HepG2 (cell line): ENCODE data around the gene MEGF6. TPM values are rescaled to one million over a fixed set of nuclear protein-coding genes. Genes with fewer than 3 reads are reported as not detected.

Experiments used
- PRMT3 ChIP-seq: sonication (generic); formaldehyde crosslinking; IDR thresholded peaks from 2 replicates; pipeline ENCODE4 v1.8.1; 2022; ENCODE audit warnings: low read depth, mild to moderate bottlenecking, moderate library complexity, missing genetic modification reagents, borderline replicate concordance
- ZNF724P ChIP-seq: sonication (generic); formaldehyde crosslinking; IDR thresholded peaks from 2 replicates; pipeline ENCODE4 v1.8.0; 2022; ENCODE audit warnings: missing genetic modification reagents, borderline replicate concordance
- polyA plus RNA-seq, 8 experiments: library from polyadenylated mRNA; depleted of rRNA in 3 of 8; stranded (reverse) in 7 of 8; unstranded in 1 of 8; fragments of >200 nt; fragmentation: Illumina TruSeq in 4 of 8; extraction: Trizol in 4 of 8; gene quantifications; 2 replicates each; pipeline versions ENCODE4 v1.2.1 to v1.2.3, GENCODE V29; 2011 to 2016; ENCODE audit warnings: low read depth in 4 of 8, missing spikeins in 1 of 8, mixed read lengths in 1 of 8; ENCODE audit not compliant: insufficient read depth in 1 of 8
- total RNA-seq, 5 experiments: library from RNA; depleted of rRNA; stranded (reverse); fragments of >200 nt; fragmentation: Illumina TruSeq; extraction: Trizol; gene quantifications; 2 replicates each; pipeline ENCODE4 v1.2.3, GENCODE V29; 2016; ENCODE audit warnings: low read depth in 1 of 5
- TF ChIP-seq, protein P1 (sequence below): sonication (generic); formaldehyde crosslinking; IDR thresholded peaks from 2 replicates; pipeline ENCODE4 v1.5.0; 2020; ENCODE audit warnings: mild to moderate bottlenecking, missing genetic modification reagents, borderline replicate concordance
- TF ChIP-seq, protein P2 (sequence below): sonication (generic); formaldehyde crosslinking; IDR thresholded peaks from 2 replicates; pipeline ENCODE4 v1.4.0; 2020; ENCODE audit warnings: mild to moderate bottlenecking, missing genetic modification reagents

MEGF6 gene
- total and polyA plus RNA-seq, 2 of the 13 experiments (the other 11 are each of a cell fraction or from before 2014, with no cell fraction given): 1.9 TPM

DNA sequence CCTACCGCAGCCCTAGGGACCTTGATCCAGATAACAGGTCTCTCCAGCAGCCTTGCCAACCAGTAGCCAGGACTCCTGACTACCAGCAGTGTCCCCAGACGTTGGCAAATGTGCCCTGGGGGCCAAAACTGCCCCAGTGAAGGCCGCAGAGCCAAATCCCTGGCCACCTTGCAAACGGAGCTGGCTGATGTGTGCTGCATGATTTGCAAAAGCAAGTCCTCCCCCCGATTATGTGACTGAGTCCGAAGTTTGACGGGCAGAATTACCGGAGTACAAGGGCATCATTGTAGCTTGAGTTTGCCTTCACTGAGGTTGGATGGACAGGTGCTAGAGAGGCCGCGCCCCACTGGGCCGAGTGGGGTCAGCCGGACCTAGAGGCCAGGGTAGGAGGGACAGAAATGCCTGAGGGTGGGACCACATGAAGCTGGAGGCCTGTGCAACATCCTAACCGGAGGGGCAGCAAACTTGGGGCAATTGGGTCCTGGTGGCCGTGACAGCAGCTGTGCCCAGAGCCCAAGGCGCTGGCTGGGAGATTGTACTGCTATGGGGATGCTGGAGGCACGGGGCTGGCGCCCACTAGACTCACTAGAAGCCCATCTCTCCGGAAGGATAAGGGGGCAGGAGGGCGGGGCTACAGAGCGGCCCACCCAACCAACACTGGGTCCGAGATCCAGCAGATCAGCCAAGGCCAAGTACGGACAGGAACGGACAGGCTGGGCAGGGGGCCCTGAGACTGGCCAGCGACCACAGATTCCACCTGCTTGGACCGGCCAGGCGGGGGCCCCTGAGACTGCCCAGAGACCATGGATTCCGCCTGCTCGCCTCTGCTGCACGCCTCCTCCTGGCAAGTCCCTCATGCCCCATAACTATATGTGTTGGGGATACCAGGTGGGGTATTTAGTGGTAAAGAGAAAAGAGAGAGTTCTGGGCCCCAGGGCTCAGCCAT, 154.1 kb downstream of the MEGF6 start (continued):
- TF ChIP-seq, protein P1, sequence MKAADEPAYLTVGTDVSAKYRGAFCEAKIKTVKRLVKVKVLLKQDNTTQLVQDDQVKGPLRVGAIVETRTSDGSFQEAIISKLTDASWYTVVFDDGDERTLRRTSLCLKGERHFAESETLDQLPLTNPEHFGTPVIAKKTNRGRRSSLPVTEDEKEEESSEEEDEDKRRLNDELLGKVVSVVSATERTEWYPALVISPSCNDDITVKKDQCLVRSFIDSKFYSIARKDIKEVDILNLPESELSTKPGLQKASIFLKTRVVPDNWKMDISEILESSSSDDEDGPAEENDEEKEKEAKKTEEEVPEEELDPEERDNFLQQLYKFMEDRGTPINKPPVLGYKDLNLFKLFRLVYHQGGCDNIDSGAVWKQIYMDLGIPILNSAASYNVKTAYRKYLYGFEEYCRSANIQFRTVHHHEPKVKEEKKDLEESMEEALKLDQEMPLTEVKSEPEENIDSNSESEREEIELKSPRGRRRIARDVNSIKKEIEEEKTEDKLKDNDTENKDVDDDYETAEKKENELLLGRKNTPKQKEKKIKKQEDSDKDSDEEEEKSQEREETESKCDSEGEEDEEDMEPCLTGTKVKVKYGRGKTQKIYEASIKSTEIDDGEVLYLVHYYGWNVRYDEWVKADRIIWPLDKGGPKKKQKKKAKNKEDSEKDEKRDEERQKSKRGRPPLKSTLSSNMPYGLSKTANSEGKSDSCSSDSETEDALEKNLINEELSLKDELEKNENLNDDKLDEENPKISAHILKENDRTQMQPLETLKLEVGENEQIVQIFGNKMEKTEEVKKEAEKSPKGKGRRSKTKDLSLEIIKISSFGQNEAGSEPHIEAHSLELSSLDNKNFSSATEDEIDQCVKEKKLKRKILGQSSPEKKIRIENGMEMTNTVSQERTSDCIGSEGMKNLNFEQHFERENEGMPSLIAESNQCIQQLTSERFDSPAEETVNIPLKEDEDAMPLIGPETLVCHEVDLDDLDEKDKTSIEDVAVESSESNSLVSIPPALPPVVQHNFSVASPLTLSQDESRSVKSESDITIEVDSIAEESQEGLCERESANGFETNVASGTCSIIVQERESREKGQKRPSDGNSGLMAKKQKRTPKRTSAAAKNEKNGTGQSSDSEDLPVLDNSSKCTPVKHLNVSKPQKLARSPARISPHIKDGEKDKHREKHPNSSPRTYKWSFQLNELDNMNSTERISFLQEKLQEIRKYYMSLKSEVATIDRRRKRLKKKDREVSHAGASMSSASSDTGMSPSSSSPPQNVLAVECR (CRISPR knock-in tag): peak; percentile 77
- TF ChIP-seq PRMT3 (CRISPR knock-in tag) (0 out of 2 replicates have a peak, but pooled peaks have one; percentile 20), ZNF724P (CRISPR knock-in tag) (0 out of 2 replicates have a peak, but pooled peaks have one; percentile 58)
- TF ChIP-seq, protein P2, sequence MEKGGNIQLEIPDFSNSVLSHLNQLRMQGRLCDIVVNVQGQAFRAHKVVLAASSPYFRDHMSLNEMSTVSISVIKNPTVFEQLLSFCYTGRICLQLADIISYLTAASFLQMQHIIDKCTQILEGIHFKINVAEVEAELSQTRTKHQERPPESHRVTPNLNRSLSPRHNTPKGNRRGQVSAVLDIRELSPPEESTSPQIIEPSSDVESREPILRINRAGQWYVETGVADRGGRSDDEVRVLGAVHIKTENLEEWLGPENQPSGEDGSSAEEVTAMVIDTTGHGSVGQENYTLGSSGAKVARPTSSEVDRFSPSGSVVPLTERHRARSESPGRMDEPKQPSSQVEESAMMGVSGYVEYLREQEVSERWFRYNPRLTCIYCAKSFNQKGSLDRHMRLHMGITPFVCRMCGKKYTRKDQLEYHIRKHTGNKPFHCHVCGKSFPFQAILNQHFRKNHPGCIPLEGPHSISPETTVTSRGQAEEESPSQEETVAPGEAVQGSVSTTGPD (CRISPR knock-in tag): peak; percentile 42; the same call in 1 of the 2 replicates
